Activated CD8-positive, alpha-beta memory T cell treated with anti-CD3 and anti-CD28 coated beads, Interleukin-2, amount 50 U/mL, for 4 hours (primary cell): Measurements from ENCODE around the gene WDR7.

Experiments used
- DNase-seq: peaks from one replicate; pipeline ENCODE4 v3.0.0-alpha.2; 2020

WDR7 gene

GRCh38 chr18:56953428-56954198, 302.5 kb downstream of the WDR7 start:
- DNase-seq: no peak

DNA sequence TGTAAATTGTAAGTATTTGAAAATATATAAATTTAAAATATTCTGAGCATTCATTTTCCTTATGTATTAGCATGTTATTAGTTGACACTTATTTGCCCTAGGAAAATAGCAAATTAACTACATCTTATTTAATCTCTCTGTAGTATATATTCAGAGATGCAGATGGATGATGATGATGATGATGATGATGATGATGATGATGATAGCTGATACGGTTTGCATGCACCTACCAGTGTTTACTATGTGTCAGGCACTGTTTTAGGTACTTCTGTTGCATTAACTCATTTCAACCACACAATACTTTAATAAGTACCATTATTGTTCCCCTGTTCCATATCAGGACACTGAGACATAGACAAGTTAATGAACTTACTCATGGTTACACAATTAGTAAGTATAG, 304.3 kb downstream of the WDR7 start:
- DNase-seq: no peak

- no peak for DNase-seq
Observed at GRCh38 chr18:56959120-56959519, 308.0 kb downstream of the WDR7 start.

DNA sequence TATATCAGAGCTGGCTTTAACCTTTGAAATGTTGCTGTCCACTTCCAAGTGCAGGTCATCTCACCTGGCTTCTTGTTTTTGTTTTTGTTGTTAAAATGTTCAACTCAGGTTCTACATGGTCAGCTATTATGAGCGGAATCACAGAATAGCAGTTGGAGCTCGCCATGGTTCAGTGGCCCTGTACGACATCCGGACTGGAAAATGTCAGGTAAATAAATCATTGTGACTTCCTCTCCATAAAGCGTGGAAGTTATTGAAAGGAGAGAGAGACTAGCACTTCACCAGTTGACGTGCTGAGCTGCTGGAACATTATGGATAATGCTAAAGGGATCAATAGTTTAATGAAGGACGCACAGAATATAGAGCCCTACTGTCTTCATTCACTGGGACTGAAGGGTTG, 311.2 kb downstream of the WDR7 start:
- DNase-seq: no peak

GRCh38 chr18:56967035-56967434, 315.9 kb downstream of the WDR7 start:
- no peak for DNase-seq

DNA sequence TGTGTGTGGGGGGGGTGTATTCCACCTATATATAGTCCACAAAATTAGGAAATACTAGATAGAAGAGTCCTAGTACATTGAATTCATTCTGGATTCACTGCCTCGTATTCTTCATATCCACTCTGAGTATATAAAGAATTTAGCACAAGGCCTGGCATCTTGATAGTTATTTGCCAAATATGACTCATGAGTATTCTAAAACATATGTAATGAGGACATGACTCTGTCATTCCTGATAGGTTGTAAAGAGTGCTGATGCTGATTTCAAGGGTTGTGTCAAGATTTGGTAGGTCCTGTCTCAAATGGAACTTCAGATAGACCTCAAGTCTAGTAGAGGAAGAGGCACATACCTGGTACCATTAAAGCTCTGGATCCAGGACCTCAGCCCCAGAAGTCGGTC, 322.3 kb downstream of the WDR7 start:
- DNase-seq: no peak

- no peak for DNase-seq
Observed at GRCh38 chr18:56974141-56974540, 323.0 kb downstream of the WDR7 start.

GRCh38 chr18:56975276-56975675, 324.1 kb downstream of the WDR7 start:
- DNase-seq: no peak

- no peak for DNase-seq
Observed at GRCh38 chr18:56977309-56977708, 326.1 kb downstream of the WDR7 start.

- no peak for DNase-seq
Observed at GRCh38 chr18:56977771-56978170, 326.6 kb downstream of the WDR7 start.

- DNase-seq: no peak
Observed at GRCh38 chr18:56980151-56980550, 329.0 kb downstream of the WDR7 start.

- DNase-seq: no peak
Observed at GRCh38 chr18:56982766-56983165, 331.6 kb downstream of the WDR7 start.

GRCh38 chr18:56983275-56983992, 332.3 kb downstream of the WDR7 start:
- no peak for DNase-seq

- DNase-seq: no peak
Observed at GRCh38 chr18:56984731-56985130, 333.6 kb downstream of the WDR7 start.

GRCh38 chr18:56986829-56987228, 335.7 kb downstream of the WDR7 start:
- DNase-seq: no peak

DNA sequence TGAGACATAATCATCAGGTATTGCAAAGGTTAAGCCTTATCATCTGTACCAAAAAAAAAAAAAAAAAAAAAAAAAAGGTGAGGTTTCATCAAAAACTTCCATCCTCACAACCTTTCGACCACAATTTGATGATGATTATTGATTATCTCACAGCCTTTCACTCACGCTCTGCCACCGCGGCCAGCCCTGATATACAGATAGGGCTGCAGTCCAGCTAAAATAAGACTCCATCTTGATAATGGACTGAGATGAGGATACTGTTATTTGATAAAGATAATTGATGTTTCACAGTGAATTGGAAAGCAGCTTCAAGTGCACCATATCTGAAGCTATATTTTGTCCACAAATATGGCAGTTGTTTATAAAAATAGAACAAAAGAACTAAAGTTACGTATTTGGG, 336.1 kb downstream of the WDR7 start:
- no peak for DNase-seq

- no peak for DNase-seq
Observed at GRCh38 chr18:56988022-56988421, 336.9 kb downstream of the WDR7 start.

- no peak for DNase-seq
Observed at GRCh38 chr18:56990678-56991077, 339.5 kb downstream of the WDR7 start.

- no peak for DNase-seq
Observed at GRCh38 chr18:56992777-56993176, 341.6 kb downstream of the WDR7 start.

DNA sequence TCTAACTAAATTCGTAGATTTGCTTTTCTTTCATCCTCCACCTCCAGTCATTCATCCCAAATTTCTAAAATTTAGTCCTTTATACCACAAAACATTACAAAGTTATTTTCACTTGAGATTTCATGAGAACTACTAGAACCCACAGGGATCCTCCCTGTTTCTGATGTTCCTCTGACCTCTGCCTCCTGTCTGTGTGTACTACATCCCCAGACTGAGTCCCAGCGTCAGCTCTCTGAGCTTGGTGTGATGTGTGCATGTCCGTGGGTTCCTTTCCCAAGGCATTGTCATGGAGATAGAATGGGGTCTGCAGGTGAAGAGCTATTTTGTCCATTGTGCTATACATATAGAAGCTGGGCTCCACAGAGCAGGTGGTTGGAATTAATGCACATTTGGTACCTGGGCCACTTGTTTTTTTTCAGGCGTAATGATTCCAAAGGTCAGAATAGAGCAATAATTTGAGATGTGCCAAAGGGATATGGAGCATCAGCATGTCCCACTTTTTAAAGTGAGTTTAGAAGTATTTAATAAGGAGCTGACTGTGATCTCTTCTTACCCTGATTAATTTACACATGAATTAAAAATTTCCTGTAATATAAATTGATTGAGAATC, 344.5 kb downstream of the WDR7 start:
- no peak for DNase-seq

DNA sequence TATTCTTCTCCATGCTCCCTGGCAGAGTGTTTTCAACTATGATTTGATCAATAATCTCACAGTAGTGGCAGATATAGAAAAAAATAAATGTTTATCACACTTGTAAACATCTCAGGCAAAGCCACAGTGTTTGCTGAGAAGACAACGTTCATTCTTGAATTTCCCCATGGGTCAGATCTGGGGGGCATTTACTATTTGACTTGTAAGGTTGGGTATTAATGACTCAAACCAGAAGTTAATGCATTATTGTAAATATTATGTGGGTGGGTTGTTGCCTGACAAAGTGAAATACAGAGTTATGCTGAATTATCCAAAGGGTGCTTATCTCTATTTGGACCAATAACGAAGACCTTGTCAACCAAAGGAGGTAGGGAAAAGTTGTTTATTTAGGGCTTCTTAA, 346.0 kb downstream of the WDR7 start:
- DNase-seq: no peak

DNA sequence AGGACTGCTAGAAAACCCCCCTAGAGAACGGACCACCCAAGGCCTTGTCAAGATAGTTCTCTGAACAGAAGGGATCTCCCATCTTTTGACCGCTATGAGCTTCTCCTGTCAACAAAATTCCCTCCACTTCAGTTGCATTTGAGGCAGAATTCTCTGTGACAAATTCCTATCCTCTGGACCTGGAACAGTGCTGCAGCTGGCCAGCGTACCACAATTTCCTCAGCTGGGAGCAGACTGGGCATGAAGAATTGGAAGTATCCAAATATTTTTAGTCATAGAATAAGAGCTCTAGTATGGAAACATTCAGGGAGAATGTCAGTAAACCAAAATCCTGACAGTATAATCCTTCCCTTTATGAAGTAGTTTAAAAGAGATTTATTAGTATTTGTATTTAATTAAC, 348.7 kb downstream of the WDR7 start:
- no peak for DNase-seq

- no peak for DNase-seq
Observed at GRCh38 chr18:57002627-57003026, 351.5 kb downstream of the WDR7 start.

- no peak for DNase-seq
Observed at GRCh38 chr18:57003342-57003741, 352.2 kb downstream of the WDR7 start.
